T-helper 1 cell treated with Interleukin-12 subunit alpha and Interleukin-12 subunit beta and Interleukin-4 antibody, amounts not matched to agents 30 ng/mL and 1 ng/mL, for 36 hours (primary cell): ENCODE data around the gene IL1RAPL2. TPM values are rescaled to one million over a fixed set of nuclear protein-coding genes. Genes with fewer than 3 reads are reported as not detected.

Source experiments
- intact Hi-C: fragments of 100-400 bp; cut with micrococcal nuclease; formaldehyde crosslinking; loops from one replicate; pipeline ENCODE4 v1.15.1; 2024
- total RNA-seq: library from RNA; stranded (reverse); gene quantifications from 2 replicates; pipeline ENCODE4 v1.2.3, GENCODE V29; 2022

IL1RAPL2 gene
- total RNA-seq, 1 donor from 2014 or later, result not detected

DNA sequence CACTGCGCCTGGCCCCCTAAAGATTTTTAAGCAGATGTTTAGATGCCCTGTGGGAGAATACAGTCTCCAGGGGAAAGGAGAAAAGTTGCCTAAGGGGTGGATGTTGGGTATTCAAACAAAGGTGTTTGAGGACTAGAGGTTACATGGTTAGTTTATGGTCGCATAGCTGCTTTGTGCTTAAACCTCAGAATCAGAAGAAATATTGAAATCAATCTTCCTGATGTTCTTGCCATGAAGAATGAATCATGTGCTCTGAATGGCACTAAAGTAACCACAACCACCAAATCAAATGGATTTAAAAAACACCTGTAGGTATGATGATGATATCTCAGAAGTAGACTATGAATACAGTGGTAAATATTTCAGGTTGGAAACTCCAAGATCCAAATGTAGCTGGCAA, 697.2 kb downstream of the IL1RAPL2 start:
- intact Hi-C loops, result no loop called here

DNA sequence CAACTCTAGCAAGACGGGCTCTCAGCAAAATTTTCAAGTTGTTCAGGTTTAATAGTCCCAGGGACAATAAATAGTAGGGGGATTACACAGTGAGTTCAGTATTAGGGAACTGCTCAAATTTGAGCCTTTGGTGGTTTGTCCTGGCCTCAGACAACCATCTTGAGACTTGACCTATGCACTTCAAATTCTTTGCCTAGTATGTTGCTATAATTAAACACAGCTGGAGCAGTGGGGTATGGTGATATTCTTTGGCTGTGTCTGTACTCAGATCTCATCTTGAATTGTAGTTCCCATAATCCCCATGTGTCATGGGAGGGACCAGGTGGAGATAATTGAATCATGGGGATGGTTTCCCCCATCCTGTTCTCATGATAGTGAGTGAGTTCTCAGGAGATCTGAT, 697.8 kb downstream of the IL1RAPL2 start:
- intact Hi-C loops, result no loop called here

DNA sequence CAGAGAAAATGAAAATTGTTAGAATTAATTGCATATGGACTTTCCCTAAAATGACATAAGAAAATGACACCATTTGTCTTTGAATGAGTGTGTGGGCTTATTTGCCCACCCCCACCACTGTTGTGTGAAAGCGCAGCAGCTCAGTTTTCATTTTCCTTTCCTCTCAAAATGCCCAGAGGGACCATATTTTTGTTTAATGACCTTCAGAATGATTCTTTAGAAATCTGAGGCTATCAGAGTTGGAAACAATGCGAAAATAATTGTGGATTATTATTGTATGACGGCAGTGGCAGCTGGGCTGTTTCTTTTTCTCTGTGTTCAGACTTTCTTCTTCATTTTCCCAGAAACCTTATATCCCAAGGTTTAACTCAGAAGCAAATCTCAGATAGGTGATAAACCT, 699.1 kb downstream of the IL1RAPL2 start:
- intact Hi-C loops, result no loop called here

DNA sequence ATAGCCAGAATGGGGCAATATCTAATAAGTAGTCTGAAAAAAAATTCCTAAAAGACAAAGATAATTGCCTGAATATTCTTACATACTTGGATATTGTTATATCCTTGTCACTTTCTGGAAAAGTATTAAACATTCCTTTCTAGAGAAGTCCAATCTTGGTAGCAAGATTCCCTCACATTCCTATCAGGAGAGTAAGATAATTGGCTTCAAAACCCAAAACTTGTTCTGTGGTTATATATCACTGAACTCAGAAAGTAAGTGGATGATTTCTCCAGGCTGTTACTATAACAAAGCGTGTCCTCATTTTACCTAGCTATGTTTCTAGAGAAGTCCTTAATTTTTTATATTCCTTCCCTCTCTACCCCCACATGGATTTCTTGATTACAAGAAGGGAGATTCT, 700.5 kb downstream of the IL1RAPL2 start:
- intact Hi-C loops, result no loop called here

DNA sequence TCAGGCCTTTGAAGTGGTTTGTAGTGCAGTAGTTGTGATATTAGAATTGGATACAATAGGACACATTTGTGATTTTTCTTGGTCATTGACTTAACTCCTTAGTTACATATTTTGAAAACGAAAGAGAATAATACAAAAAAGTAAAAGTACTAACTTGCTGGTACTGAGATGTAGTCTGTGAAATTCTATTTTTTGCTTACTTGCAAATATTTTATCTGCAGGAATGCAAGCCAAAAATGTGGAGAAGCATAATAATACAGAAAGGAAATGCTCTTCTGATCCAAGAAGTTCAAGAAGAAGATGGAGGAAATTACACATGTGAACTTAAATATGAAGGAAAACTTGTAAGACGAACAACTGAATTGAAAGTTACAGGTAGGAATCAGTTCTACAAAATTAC, 701.2 kb downstream of the IL1RAPL2 start:
- intact Hi-C loops, result no loop called here

DNA sequence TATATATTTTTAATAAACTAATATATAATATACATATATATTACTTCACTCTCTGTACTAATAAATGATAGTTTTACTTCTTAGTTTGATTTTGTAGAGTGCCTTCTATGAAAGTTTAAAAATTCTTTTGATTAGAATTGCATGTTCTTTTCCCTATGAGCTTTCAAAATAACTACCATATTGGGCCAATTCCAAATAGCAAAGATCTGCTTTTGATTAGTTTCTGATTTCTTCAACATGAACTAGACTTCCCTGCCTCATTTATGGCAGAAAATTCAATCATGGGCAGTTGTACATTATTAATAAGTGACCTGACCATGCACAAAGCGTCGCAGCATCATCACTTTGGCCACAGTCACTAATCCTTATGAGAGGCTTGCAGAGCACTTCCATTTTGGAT, 703.4 kb downstream of the IL1RAPL2 start:
- intact Hi-C loops, result no loop called here

DNA sequence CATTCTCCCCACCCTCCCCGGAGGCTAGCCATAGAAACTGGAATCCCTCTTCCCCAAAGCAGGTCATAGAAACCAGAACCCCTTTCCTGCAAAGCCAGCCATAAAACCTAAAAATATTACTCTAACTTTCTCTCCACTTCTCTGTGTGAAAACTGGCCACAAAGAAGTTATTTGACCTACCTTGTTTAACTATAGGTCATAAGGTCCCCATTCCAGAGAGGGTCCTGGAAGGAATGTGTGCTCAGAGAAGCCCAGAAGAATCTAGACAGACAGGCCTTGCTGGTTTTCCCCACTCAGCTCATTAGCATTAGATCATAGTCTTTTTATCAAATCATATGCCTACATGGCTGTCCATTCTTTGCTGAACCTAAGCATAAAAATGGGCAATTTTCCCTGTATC, 707.3 kb downstream of the IL1RAPL2 start:
- intact Hi-C loops, result no loop called here

DNA sequence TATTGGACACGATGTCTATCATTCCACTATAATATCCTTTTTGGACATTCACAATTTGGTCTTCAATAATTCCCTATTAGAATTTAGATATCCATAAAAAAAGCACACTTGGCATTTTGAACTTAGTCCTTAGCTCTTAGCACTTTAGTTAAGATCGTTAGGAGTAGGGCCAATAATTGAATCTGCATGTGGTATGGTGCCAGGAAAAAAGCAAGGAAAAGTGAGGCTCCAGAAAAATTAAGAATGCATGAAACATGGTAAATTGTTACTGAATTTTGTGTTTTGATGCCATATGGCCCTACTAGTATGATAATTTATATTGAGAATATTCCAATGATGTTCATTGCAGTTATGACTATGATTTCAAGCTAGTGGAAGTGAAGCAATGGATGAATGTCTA, 708.1 kb downstream of the IL1RAPL2 start:
- intact Hi-C loops, result no loop called here

DNA sequence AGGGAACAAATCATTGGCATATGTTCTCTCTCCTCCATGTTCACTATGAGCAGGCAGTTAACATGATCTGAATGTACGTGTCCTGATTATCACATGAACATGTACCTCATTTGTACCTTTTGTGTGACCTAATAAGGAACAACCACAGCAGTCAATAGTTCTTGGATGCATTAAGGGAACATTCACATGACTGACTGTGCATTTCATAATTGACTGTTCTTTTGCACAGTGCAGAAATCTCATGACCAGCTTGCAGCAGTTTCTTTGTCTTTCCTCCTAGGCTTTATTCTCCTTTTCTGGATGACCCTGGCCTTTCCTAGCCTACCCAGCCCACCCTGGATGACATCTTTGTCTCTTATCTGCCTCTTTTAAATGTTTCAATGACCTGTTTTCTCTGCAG, 711.1 kb downstream of the IL1RAPL2 start:
- intact Hi-C loops, result no loop called here

DNA sequence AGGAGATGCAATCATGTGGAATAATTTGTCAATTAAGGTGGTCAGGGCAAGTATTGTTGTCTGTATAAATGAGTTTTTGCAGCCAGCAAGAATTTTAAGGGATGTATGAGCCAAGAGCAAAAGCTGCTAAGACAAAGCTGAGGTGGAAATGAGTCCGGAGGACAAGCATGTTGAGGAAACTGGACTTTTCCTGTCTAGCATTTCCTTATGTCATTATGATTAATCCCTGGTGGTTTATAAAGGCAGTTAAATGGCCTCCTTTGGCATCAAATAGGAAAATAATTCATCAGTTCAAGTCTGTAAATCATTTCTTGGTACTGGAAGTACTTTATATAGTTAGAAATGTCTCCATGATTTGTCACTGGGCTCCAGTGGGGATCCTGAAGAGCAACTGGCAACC, 716.1 kb downstream of the IL1RAPL2 start:
- intact Hi-C loops, result no loop called here

DNA sequence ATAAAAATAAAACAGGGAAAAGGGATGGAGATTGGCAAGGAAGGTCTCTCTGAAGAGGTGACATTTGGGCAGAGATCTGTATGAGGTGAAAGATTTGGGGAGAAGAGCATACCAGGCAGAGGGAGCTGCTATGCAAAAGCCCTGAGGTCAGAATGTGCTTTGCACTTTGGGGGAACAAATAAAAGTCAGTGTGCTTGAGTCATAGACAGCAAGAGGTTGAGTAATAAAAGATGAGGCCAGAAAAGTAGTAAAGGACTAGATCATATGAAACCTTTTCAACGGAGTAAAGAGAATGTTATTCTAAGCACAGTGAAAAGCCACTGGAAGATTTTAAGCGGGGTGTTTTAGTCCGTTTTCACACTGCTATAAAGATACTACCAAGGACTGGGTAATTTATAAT, 731.0 kb downstream of the IL1RAPL2 start:
- intact Hi-C loops, result no loop called here

DNA sequence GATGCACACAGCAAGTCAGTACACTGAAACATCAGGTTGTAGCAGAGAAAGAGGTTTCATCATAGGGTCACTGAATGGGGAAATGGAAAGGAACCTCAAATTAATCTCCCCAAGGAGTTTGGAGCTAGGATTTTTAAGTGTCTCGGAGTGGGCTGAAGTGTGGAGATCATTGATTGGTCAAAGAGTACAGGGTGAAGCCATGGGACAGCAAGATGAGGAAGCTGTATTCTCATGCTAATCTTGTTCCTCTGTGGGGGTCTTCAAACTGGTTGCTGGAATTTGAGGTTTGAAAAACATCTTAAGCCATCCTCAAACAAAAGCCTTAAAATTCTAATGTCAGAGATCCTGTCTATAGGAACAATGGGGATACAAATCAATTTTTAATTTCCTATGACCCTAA, 733.3 kb downstream of the IL1RAPL2 start:
- intact Hi-C loops, result no loop called here

DNA sequence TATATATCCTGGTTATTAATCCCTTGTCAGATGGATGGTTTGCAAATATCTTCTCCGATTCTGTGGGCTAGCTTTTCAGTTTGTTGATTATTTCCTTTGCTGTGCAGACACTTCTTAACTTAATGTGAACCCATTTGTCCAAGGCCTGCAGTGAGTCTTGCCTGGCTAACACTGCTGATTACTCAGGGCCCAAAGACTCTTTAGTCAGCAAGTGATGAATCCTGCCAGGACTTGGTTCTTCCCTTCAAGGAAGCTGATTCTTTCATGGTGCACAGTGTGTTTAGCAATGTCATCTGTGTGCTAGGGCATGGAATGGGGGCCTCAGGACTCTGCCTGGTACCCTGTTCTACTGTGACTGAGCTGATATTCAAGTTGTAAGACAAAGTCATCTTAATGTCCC, 736.2 kb downstream of the IL1RAPL2 start:
- intact Hi-C loops, result no loop called here

DNA sequence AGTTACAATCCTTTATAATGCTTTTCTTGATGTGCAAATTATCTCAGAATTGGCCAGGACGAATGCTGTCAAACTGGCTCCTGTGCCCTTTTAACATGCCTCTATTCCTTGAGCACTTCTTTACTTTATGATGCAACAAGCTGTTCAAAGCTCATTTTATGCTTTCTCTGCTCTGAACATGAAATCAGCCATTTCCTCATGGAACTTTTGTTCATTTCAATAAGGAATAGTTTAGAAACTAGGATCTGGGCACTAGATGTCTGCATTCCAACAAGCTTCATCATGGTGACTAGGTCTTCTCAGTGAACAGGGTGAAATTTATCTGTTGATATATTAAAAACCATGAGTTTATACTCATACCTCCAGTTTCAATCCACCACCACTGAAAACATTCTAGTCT, 741.8 kb downstream of the IL1RAPL2 start:
- intact Hi-C loops, result no loop called here

DNA sequence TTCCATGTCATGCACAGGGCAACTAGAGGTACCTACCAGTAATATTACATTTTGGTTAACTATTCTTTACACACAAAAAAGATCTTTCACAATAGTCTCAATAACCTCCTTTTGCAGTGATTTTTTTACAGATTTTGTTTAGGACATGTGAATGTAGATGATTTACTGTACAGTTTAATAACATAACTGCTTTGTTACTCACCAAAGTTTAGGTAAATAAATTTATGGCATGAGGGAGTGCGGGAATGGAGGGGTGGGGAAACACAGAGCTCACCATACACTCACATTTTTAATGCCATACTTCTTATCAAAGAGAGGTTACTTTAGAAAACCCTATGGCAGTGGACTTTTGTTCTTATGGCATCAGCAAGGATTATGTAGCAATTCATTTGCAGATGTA, 747.6 kb downstream of the IL1RAPL2 start:
- intact Hi-C loops, result no loop called here

DNA sequence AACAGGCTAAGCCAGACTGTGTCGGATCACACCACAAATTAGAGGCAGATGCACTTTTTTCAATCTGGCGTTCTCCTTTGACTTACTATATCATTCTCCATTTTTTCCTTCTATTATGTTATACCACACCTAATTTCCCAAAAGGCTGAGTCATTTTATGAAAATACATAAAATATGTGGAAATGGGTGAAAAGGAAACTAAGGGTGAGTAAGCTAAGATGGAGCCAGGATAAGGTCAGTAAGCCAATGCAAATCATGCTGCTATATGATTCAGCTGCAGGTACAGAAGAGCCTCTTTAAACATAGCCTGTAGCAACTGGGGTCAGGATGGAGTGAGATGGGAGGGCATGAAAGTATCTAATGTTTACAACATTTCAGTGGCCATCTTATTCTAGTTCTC, 748.5 kb downstream of the IL1RAPL2 start:
- intact Hi-C loops, result no loop called here

DNA sequence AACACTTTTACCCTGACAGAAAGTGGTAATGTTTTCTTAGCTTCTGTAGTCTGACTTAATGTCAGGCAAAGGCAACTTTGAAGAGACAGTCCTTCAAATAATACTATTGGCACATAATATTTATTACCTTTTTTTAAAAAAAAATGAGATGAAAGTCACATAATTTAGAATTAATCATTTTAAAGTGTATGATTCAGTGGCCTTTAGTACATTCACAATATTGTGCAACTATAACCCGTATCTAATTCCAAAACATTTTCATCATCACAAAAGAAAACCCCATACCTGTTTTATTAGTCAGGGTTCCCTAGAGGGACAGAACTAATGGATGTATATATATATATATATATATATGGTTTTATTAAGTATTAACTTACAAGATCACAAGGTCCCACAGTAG, 749.2 kb downstream of the IL1RAPL2 start:
- intact Hi-C loops, result no loop called here

DNA sequence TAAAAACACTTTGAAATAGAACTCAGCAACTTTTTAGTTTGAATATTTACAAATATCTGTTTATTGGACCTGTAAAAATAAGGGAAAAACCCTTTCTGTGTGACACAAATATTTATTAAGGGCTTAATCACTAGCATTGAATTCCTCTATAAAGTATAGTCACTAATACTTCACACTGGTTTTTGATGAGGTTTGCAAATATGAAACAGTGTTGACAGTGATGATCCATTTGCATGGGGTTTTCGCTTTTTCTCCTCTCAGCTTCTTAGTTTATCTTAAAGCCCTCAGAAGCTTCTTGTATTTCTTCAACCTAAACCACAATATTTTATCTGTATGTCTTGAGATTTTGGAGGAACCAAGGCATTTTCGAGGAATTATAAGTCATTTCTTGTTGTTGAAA, 751.1 kb downstream of the IL1RAPL2 start:
- intact Hi-C loops, result no loop called here

DNA sequence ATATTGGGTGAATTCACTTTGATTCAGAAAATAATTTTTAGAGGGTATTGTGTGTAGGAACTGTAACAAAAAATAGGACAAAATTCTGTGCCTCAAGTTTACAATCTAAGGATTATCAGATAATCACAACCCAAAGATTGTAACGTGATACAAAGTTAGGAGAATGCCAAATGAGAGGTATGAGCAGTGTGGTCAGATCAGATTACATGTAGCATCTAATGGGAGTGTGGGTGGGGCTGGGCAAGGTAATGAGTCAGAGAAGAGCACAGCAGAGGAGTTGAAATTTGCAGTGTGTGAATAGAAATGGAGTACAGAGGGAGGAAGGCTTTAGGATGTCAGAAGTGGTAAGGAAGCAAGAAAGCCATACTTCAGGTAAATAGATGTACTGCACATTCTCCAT, 757.9 kb downstream of the IL1RAPL2 start:
- intact Hi-C loops, result no loop called here

DNA sequence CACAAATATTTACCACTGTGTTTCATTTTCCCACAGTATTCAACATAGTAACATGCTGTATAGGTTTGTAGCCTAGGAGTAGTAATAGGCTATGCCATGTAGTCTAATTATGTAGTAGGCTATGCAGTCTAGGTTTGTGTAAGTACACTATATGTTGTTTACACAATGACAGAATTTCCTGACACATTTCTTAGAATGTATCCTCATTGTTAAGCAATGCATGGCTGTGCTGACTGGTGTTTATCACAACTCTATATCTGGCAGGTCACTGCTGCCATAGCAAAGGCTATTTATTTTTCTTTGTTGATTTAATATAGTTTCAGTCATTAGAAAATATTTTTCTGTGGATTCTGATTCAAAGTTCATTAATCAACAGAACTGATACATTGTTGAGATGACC, 762.8 kb downstream of the IL1RAPL2 start:
- intact Hi-C loops, result no loop called here

DNA sequence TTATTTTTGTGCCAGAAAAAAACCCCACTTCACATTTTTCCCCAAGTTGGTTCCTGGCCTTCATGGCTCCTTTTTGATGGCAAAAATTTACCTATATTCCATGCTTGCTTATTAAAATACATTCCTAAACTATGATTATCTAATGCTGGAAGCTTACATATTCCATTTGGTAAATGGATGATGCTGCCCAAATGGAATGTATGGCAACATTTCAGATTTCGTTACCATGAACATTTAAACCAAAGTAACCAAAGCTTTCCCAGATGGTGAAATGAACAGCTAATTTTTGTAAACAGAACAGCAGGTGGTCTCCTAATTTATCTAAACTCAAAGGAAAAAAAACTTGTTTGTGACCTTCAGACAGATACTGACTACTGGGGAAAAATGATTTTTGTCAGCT, 765.2 kb downstream of the IL1RAPL2 start:
- intact Hi-C loops, result no loop called here

DNA sequence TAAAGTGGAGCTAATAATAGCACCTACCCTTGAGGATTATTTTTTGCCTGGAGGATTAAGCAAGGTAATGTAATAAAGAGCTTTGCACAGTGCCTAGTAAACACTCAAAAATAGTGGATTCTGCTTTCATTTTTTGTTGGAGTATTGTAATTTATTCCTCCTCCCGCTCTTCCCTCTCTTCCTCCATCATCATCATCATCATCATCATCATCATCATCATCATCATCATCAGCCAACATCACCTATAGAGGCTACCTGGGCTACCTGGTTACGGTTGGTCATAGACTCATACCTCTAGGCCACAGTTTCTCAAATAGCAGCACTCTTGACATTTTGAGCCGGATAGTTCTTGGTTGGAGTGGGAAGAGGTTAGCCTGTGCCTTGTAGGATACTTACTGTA, 781.4 kb downstream of the IL1RAPL2 start:
- intact Hi-C loops, result no loop called here

DNA sequence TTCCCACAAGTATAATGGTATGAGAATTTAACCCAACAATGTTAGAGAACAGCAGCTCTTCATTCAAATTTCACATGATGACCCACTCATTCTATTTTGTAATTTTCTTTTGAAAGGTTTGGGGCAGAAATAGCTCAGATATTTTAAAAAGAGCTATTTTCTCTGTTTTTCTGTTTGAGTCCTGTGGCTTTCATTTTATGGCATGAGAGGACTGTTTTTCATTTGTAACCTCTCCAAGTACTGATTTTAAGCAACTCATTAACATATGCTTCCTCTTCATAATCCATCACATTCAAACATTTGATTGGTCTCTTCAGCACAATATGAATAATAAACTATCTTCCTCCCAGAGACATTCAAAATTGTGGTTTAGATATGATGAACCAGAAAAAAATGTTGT, 783.5 kb downstream of the IL1RAPL2 start:
- intact Hi-C loops, result no loop called here

DNA sequence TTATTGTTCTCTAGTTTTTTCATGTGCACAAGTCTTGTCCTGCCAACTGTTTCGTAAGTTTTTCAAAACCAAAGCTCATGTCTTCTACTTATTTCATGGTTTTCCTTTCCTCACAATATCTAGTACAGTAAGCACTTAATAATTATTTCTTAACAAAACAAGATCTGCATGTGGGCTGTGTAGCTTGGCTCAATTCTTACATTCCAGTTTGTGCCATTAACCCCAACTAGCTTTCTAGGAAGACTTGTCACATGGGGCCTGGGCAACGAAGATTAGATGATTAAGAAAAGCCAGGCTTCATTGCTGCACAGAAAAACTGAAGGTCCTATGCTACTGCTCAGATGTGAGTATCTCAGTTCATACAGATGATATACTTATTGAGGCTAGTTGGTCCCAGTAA, 809.8 kb downstream of the IL1RAPL2 start:
- intact Hi-C loops, result no loop called here

DNA sequence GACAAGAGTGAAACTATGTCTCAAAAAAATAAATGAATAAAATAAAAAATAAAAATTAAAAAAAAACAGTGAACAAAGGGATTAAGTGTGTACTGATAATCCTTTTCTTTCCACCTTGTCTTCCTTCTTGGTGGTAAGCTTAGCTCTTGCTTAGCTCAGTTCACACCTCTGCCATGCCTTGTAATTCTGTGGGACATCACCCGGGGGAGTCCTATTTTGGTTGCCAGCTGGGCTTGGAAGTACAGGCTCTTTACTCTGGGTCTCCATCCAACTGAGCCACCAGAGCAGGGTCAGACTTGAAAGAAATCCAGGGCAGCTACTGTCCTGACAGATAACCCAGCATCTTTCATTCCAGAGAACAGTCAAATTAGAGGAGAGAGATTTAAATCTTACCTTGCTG, 858.7 kb downstream of the IL1RAPL2 start:
- intact Hi-C loops, result no loop called here
